Measurements from ENCODE around the gene YPEL2. TPM values are rescaled to one million over a fixed set of nuclear protein-coding genes. Genes with fewer than 3 reads are reported as not detected.

The YPEL2 gene
- total RNA-seq, 1 donor from 2014 or later: 20.8 TPM

DNA sequence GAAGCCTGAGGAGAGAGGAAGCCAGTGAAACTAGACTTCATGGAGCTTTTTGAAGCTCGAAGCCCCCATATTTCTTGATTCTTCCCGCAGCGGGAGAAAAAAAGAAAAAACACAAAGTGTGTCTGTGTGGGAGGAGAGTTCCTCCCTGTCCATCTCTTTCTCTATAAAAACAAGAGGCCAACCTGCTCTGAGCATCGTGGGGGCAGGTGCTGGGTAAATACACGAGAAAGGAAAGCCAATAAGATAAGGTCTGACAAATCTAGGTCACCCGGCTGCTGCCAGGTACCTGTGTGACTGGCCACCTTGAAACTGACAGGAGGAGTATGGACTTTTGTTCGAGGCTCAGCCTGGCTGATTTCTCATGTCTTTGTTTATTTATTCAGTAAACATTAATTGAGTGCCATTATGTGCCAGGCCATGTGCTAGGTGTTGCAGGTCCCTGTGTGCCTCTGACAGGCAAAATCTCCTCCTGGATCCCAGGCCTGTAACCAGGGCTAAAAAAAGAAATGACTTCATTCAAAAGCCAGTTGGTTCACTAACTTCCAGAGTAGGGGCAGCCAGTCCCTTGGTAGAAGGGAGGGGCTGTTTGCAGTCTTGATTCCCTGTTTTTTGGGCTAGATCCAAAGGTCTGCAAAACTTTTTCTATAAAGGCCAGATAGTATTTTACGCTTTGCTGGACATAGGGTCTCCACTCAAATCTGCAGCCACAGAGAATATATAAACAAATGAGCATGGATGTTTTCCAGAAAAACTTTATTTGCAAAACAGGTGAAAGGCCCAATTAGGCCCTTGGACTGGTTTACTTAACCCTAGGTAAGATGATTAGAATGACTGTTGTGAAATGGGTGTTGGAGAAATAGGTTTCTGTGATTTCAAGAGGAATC lies 35.6 kb downstream of the YPEL2 start:
- H3K27ac Mint-ChIP-seq (ENCODE audit: unreplicated experiment): peak overlapping the region; percentile 79
- DNase-seq: no peak
- H3K4me1 Mint-ChIP-seq (ENCODE audit: low read depth, unreplicated experiment): peaks cover 52% of the 10 kb centered on the region
- no peaks in the 10 kb centered on the region for H3K36me3 Mint-ChIP-seq (ENCODE audit: unreplicated experiment)
- TF ChIP-seq, protein P1, sequence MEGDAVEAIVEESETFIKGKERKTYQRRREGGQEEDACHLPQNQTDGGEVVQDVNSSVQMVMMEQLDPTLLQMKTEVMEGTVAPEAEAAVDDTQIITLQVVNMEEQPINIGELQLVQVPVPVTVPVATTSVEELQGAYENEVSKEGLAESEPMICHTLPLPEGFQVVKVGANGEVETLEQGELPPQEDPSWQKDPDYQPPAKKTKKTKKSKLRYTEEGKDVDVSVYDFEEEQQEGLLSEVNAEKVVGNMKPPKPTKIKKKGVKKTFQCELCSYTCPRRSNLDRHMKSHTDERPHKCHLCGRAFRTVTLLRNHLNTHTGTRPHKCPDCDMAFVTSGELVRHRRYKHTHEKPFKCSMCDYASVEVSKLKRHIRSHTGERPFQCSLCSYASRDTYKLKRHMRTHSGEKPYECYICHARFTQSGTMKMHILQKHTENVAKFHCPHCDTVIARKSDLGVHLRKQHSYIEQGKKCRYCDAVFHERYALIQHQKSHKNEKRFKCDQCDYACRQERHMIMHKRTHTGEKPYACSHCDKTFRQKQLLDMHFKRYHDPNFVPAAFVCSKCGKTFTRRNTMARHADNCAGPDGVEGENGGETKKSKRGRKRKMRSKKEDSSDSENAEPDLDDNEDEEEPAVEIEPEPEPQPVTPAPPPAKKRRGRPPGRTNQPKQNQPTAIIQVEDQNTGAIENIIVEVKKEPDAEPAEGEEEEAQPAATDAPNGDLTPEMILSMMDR (IDR thresholded peaks at IDR 0.05; ENCODE audit: partially characterized antibody, unreplicated experiment): no peak
- H3K27me3 Mint-ChIP-seq (ENCODE audit: unreplicated experiment): no peaks in the 10 kb centered on the region
- H3K4me3 Mint-ChIP-seq (ENCODE audit: unreplicated experiment): peak overlapping the region; percentile 46
- H3K9me3 Mint-ChIP-seq (ENCODE audit: unreplicated experiment): peaks cover 2% of the 10 kb centered on the region

DNA sequence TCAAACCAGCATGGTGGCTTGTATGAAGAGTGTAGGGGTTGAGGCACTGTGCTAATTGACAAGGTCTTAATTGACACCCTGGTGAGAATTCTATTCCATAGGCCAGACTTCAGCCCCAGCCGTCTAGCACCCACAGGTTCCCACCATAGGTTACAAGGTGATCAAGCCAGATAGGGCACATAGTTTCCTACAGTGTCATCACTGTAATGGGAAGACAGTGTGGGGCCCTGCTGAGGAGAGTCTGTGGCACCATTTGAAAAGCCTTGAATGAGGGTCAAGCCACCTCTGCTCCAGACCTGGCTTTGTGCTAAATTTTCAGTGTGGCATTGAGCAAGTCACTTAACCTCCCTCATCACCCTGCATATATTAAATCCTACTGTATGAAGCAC lies 36.2 kb downstream of the YPEL2 start:
- DNase-seq: no peak
- TF ChIP-seq, protein P1 (IDR thresholded peaks at IDR 0.05; ENCODE audit: partially characterized antibody, unreplicated experiment): no peak
- Mint-ChIP-seq H3K27me3 (ENCODE audit: unreplicated experiment) (peaks cover 4% of the 10 kb centered on the region), H3K9me3 (ENCODE audit: unreplicated experiment) (peaks cover 2% of the 10 kb centered on the region), H3K4me1 (ENCODE audit: low read depth, unreplicated experiment) (peaks cover 58% of the 10 kb centered on the region), H3K4me3 (ENCODE audit: unreplicated experiment) (peak overlapping the region; percentile 43), H3K36me3 (ENCODE audit: unreplicated experiment) (no peaks in the 10 kb centered on the region), H3K27ac (ENCODE audit: unreplicated experiment) (peak overlapping the region; percentile 49)

DNA sequence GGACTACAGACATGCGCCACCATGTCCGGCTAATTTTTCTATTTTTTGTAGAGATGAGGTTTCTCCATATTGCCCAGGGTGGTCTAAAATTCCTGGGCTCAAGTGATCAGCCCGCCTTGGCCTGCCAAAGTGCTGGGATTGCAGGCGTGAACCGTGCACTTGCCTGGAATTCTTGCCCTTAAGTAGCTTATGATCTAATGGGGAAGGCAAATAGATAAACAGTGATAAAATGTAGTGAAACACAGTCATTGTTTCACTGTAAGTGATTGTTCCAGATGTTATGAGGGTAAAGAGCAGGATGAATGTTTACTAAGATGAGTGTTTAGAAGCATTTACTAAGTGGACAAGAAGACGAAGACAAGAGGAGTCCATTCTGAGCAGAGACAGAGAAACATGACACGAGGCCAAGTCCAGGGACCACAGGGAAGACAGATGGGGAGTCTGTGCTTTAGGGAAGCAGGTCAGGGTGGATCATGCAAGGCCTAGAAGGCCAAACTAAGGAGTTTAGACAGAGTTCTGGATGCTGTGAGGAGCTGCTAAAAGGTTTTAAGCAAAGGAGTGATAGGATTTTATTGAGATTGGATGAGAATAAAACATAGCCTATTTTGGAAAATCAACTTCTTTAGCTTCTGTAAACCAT lies 36.9 kb downstream of the YPEL2 start:
- TF ChIP-seq, protein P1 (IDR thresholded peaks at IDR 0.05; ENCODE audit: partially characterized antibody, unreplicated experiment): no peak
- H3K27ac Mint-ChIP-seq (ENCODE audit: unreplicated experiment): peak overlapping the region; percentile 13
- DNase-seq: no peak
- peak overlapping the region; percentile 11 for H3K4me3 Mint-ChIP-seq (ENCODE audit: unreplicated experiment)
- peaks cover 4% of the 10 kb centered on the region for H3K27me3 Mint-ChIP-seq (ENCODE audit: unreplicated experiment)
- no peaks in the 10 kb centered on the region for H3K36me3 Mint-ChIP-seq (ENCODE audit: unreplicated experiment)
- H3K4me1 Mint-ChIP-seq (ENCODE audit: low read depth, unreplicated experiment): peaks cover 62% of the 10 kb centered on the region
- peaks cover 2% of the 10 kb centered on the region for H3K9me3 Mint-ChIP-seq (ENCODE audit: unreplicated experiment)

DNA sequence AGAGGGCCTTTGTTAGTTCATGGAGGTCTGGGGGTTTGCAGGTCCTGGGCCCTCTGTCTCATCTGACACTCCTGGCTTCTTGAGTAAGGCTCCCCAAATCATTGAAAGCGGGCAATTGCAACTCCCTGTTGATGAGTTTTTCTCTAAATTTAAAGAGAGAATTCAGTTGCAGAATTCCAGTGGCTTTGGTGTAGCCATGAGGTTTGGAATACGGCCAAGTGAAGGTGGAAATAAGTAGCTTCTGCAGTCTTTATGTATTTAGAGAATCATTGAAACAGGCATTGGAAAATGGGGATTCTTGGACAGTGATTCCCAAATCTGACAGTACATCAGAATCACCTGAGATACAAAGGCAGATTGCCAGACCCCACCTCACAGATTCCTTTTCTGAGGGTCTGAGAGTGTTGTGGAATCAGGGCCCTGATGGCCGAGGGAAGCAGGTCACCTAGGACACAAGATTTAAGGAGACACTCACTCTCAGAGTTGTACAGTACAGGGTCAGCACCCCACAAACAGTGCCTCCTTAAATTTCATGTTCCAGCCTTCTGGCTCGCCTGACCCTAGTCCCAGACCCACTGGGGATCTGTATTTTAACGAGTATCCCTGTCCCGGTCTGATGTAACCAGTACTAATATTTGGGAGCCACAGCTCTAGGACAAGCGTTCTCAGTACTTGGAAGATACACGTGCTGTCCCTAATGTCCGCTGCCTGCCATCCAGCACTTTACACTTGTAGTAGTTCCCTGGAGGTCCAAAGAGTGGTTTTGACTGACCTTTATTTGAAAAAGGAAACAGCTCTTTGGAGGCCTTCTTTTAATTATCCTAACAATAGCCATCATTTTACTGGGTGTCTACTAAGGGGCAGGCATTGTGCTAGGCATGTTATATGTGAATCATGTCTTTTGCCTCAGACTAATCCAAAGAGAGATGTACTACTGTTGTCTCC lies 37.8 kb downstream of the YPEL2 start:
- peaks cover 4% of the 10 kb centered on the region for H3K27me3 Mint-ChIP-seq (ENCODE audit: unreplicated experiment)
- H3K36me3 Mint-ChIP-seq (ENCODE audit: unreplicated experiment): no peaks in the 10 kb centered on the region
- H3K4me3 Mint-ChIP-seq (ENCODE audit: unreplicated experiment): no peak overlapping the region
- H3K9me3 Mint-ChIP-seq (ENCODE audit: unreplicated experiment): peaks cover 2% of the 10 kb centered on the region
- DNase-seq: no peak
- H3K27ac Mint-ChIP-seq (ENCODE audit: unreplicated experiment): no peak overlapping the region
- TF ChIP-seq, protein P1 (IDR thresholded peaks at IDR 0.05; ENCODE audit: partially characterized antibody, unreplicated experiment): no peak
- H3K4me1 Mint-ChIP-seq (ENCODE audit: low read depth, unreplicated experiment): peaks cover 70% of the 10 kb centered on the region
